Caco-2 (cell line): Measurements from ENCODE around the gene PTGFRN. TPM values are rescaled to one million over a fixed set of nuclear protein-coding genes. Genes with fewer than 3 reads are reported as not detected.
A peak's percentile ranks its signal among the peaks of the same experiment; 100 is the strongest.

Experiments
- BruUV-seq: library from RNA; stranded (reverse); fragments of 400-500 nt; replicated peaks from 2 replicates; lab custom pipeline; 2021; lab: Mats Ljungman, UMichigan
- CTCF ChIA-PET: fragments of 300-600 bp; sonication (Branson Sonifier 250); formaldehyde crosslinking; loops from one replicate; lab custom pipeline; 2022; ENCODE audit warnings: antibody characterized with exemption; lab: Charles Lee
- POLR2A ChIA-PET: fragments of 300-600 bp; sonication (Branson Sonifier 250); formaldehyde crosslinking; loops from one replicate; lab custom pipeline; 2022; ENCODE audit warnings: antibody characterized with exemption; lab: Charles Lee
- DNase-seq, 2 experiments: peaks; one replicate each; pipeline versions ENCODE4 v3.0.0 to v3.0.0-alpha.2; 2020 to 2022
- H3K27me3 ChIP-seq: replicated peaks from 2 replicates; pipeline ENCODE4 v1.6.0; 2011; ENCODE audit warnings: low read length; ENCODE audit not compliant: control insufficient read depth, insufficient read depth
- H3K36me3 ChIP-seq: 2 replicates; pipeline ENCODE4 v1.5.1; 2011; ENCODE audit warnings: low read length; ENCODE audit not compliant: control insufficient read depth, insufficient read depth
- H3K4me1 ChIP-seq: fragments of 250-450 bp; sonication (Bioruptor Pico); 2 replicates; pipeline ENCODE4 v1.5.1; 2020; ENCODE audit warnings: mild to moderate bottlenecking
- H3K4me3 ChIP-seq: 2 replicates; pipeline ENCODE4 v1.5.1; 2011; ENCODE audit warnings: low read depth, mild to moderate bottlenecking, control low read depth, low read length
- H3K9me3 ChIP-seq: fragments of 250-450 bp; sonication (Bioruptor Pico); 2 replicates; pipeline ENCODE4 v1.5.1; 2020; ENCODE audit warnings: mild to moderate bottlenecking, moderate library complexity
- H3K27ac Mint-ChIP-seq: one replicate; pipeline ENCODE4 v1.8.0; 2022; ENCODE audit warnings: mixed read lengths; ENCODE audit not compliant: unreplicated experiment
- H3K27me3 Mint-ChIP-seq: one replicate; pipeline ENCODE4 v1.8.0; 2022; ENCODE audit warnings: mixed read lengths; ENCODE audit not compliant: insufficient read depth, unreplicated experiment
- H3K36me3 Mint-ChIP-seq: one replicate; pipeline ENCODE4 v1.8.0; 2022; ENCODE audit warnings: mild to moderate bottlenecking, mixed read lengths; ENCODE audit not compliant: insufficient read depth, unreplicated experiment
- H3K4me1 Mint-ChIP-seq: one replicate; pipeline ENCODE4 v1.8.0; 2022; ENCODE audit warnings: low read depth, mixed read lengths; ENCODE audit not compliant: unreplicated experiment
- H3K4me3 Mint-ChIP-seq: one replicate; pipeline ENCODE4 v1.8.0; 2022; ENCODE audit warnings: mild to moderate bottlenecking, moderate library complexity, mixed read lengths; ENCODE audit not compliant: unreplicated experiment
- H3K9me3 Mint-ChIP-seq: one replicate; pipeline ENCODE4 v1.8.0; 2022; ENCODE audit warnings: mixed read lengths; ENCODE audit not compliant: unreplicated experiment
- CTCF ChIP-seq, 2 experiments: fragments of 200-600 bp in 1 of 2; IDR thresholded peaks; 1 replicate in 1 of 2; 2 replicates in 1 of 2; pipeline versions ENCODE4 v1.5.1 to v1.8.0; 2011 to 2022; ENCODE audit warnings: antibody characterized with exemption in 1 of 2, control low read depth in 1 of 2, inconsistent platforms in 1 of 2, low read depth in 1 of 2, low read length in 1 of 2, mild to moderate bottlenecking in 1 of 2, moderate library complexity in 1 of 2; ENCODE audit not compliant: insufficient read depth in 1 of 2, severe bottlenecking in 1 of 2, unreplicated experiment in 1 of 2
- intact Hi-C: fragments of 100-400 bp; cut with micrococcal nuclease; formaldehyde crosslinking; loops from one replicate; pipeline ENCODE4 v1.10.0; 2022; ENCODE audit not compliant: unreplicated experiment
- total RNA-seq: library from RNA; stranded (reverse); gene quantifications from 2 replicates; pipeline ENCODE4 v1.2.3, GENCODE V29; 2022

The PTGFRN gene
- total RNA-seq, 1 experiment from 2014 or later: 16.2 TPM

GRCh38 chr1:116878804-116879477 is 30.8 kb upstream of the PTGFRN start:
- DNase-seq: peak; percentile 14 to 64
- ChIA-PET CTCF (interaction anchor here (0.6 kb wide), 1 partner anchor 19 kb away, joined by 4 read pairs; no protein-coding TSS in a partner anchor), POLR2A (no interaction called here)
- no peaks in the 10 kb centered on the region for H3K36me3 Mint-ChIP-seq
- H3K9me3 ChIP-seq: no peaks in the 10 kb centered on the region
- BruUV-seq: no TSS peak
- no peak overlapping the region for H3K4me3 ChIP-seq
- no peak for TF ChIP-seq CTCF (IDR thresholded peaks at IDR 0.05; ENCODE audit: insufficient read depth in 1 of 2, low read depth in 1 of 2, low read length in 1 of 2, severe bottlenecking in 1 of 2, unreplicated experiment in 1 of 2)
- no peaks in the 10 kb centered on the region for H3K27me3 ChIP-seq
- H3K36me3 ChIP-seq: no peaks in the 10 kb centered on the region
- no peaks in the 10 kb centered on the region for H3K4me1 Mint-ChIP-seq
- H3K27ac Mint-ChIP-seq: no peak overlapping the region
- intact Hi-C loops: no loop called here
- no peaks in the 10 kb centered on the region for H3K9me3 Mint-ChIP-seq
- H3K4me3 Mint-ChIP-seq: no peak overlapping the region
- H3K4me1 ChIP-seq: peaks cover 3% of the 10 kb centered on the region; the same call in 1 of the 2 replicates
- no peaks in the 10 kb centered on the region for H3K27me3 Mint-ChIP-seq

- Mint-ChIP-seq H3K27ac (no peak overlapping the region), H3K27me3 (no peaks in the 10 kb centered on the region), H3K9me3 (no peaks in the 10 kb centered on the region), H3K36me3 (no peaks in the 10 kb centered on the region), H3K4me3 (no peak overlapping the region), H3K4me1 (no peaks in the 10 kb centered on the region)
- no peaks in the 10 kb centered on the region for H3K27me3 ChIP-seq
- H3K9me3 ChIP-seq: no peaks in the 10 kb centered on the region
- H3K36me3 ChIP-seq: no peaks in the 10 kb centered on the region
- no peak for DNase-seq
- no peak overlapping the region for H3K4me3 ChIP-seq
- POLR2A ChIA-PET: no interaction called here
- intact Hi-C loops: no loop called here
- TF ChIP-seq CTCF (IDR thresholded peaks at IDR 0.05; ENCODE audit: insufficient read depth in 1 of 2, low read depth in 1 of 2, low read length in 1 of 2, severe bottlenecking in 1 of 2, unreplicated experiment in 1 of 2): no peak
- H3K4me1 ChIP-seq: peaks cover 3% of the 10 kb centered on the region; the same call in 1 of the 2 replicates
- CTCF ChIA-PET: interaction anchor here (0.7 kb wide), 1 partner anchor 142 kb away, joined by 3 read pairs; no protein-coding TSS in a partner anchor
- no TSS peak for BruUV-seq
These were observed 30.1 kb upstream of the PTGFRN start for GRCh38 chr1:116879478-116880133.

GRCh38 chr1:116880917-116881316 is 28.8 kb upstream of the PTGFRN start:
- CTCF ChIA-PET: interaction anchor here (0.7 to 1.5 kb wide), 2 partner anchors 108 to 142 kb away, joined by 3 read pairs; no protein-coding TSS in a partner anchor
- H3K9me3 Mint-ChIP-seq: no peaks in the 10 kb centered on the region
- H3K27me3 ChIP-seq: no peaks in the 10 kb centered on the region
- intact Hi-C loops: no loop called here
- H3K27me3 Mint-ChIP-seq: no peaks in the 10 kb centered on the region
- DNase-seq: no peak
- H3K4me1 Mint-ChIP-seq: no peaks in the 10 kb centered on the region
- peaks cover 3% of the 10 kb centered on the region; the same call in 1 of the 2 replicates for H3K4me1 ChIP-seq
- no peaks in the 10 kb centered on the region for H3K36me3 ChIP-seq
- BruUV-seq: no TSS peak
- POLR2A ChIA-PET: no interaction called here
- no peak overlapping the region for H3K27ac Mint-ChIP-seq
- H3K9me3 ChIP-seq: no peaks in the 10 kb centered on the region
- no peak overlapping the region for H3K4me3 Mint-ChIP-seq
- H3K4me3 ChIP-seq: no peak overlapping the region
- no peak for TF ChIP-seq CTCF (IDR thresholded peaks at IDR 0.05; ENCODE audit: insufficient read depth in 1 of 2, low read depth in 1 of 2, low read length in 1 of 2, severe bottlenecking in 1 of 2, unreplicated experiment in 1 of 2)
- H3K36me3 Mint-ChIP-seq: no peaks in the 10 kb centered on the region
